Measurements from ENCODE around the gene GRAMD1A. TPM values are rescaled to one million over a fixed set of nuclear protein-coding genes. Genes with fewer than 3 reads are reported as not detected.
"Not testable (repeated sequence)": the region's sequence is repeated elsewhere in the genome, so short reads cannot be mapped to it uniquely, and the experiment has no call there.

Gene GRAMD1A
- total RNA-seq, 4 donors from 2014 or later, result 27.8 to 55.3 (median 52.1) TPM

DNA sequence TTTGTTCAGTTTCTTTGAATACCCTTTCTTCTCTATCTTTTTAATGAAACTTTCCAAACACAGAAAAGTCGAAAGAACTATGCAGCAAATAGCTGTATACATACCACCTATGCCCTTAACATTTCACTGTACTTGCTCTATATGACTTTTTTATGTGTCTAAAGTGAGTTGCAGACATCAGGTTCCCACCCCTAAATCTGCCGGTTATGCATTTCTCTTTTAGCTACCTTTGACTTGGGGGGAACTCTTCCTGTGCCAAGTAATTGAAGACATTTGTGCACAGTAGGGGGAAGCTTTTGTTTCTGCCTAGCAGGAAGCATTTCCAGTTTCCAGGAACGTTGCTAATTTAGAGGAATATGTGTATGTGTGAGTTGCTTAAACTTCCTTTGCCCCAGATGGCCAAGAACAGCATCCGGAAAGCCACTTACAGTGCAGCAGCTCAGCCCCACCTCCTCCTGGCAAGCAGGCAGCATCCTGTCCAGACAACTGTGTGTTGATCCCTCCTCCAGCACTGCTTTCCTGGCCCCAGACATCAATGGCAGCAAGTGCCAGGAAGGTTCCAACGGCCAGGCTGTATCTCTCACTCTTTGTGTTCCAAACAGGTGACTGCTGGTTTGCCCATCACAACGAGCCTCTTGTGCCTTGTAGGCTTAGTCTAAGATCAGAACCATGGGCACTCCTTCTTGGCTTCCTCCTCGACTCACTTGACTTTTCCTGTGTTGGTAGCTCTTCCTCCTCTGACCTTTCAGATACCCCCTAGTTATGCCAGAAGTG is 14.7 kb upstream of the GRAMD1A start:
- Histone ChIP-seq H3K4me1 (peaks cover 0 to 13% (median 7%) of the 10 kb centered on the region in 4 donors), H3K27ac (replicated peaks in 1 of 4) (peak overlapping the region in 2 of 4 donors; percentile 32 to 54), H3K27me3 (no peaks in the 10 kb centered on the region), H3K36me3 (no peaks in the 10 kb centered on the region), H3K4me3 (no peak overlapping the region), H3K9me3 (no peaks in the 10 kb centered on the region)
- TF ChIP-seq POLR2AphosphoS5 (IDR thresholded peaks at IDR 0.05) (peak; percentile 41 to 54), POLR2A (IDR thresholded peaks at IDR 0.05; ENCODE audit: low read depth) (no peak), EP300 (IDR thresholded peaks at IDR 0.05) (peak; percentile 71)
- no peak for DNase-seq (ENCODE audit: extremely low spot score)
- 29% methylated on average over 6 of the region's 7 CpGs for WGBS
- intact Hi-C loops (cut with DNase I), result no loop called here

DNA sequence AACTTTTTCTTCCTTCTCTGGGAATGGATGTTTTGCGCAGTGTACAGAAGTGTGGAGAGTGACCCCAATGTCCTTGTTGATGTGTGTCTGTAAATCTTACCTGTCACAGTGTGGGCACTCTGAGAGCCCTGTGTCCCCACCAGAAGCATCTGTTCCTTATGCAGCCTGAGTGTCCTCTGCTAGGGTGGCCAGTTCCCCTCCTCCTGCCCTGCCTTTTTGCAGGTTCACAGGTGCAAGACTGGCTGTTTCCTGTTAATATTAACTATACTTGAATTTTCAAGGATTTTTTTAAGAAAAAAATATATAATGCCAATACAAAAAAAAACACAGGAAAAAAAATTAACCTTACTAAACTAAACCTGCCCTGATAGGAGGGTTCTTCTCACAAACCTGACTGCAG is 12.0 kb upstream of the GRAMD1A start:
- H3K27ac ChIP-seq (replicated peaks in 1 of 4), result no peak overlapping the region
- no peak overlapping the region for H3K4me3 ChIP-seq
- no peaks in the 10 kb centered on the region for H3K9me3 ChIP-seq
- H3K4me1 ChIP-seq, result peaks cover 0 to 13% (median 7%) of the 10 kb centered on the region in 4 donors
- DNase-seq (ENCODE audit: extremely low spot score), result no peak
- no peak for TF ChIP-seq POLR2A (IDR thresholded peaks at IDR 0.05; ENCODE audit: low read depth)
- TF ChIP-seq POLR2AphosphoS5 (IDR thresholded peaks at IDR 0.05), result no peak
- TF ChIP-seq EP300 (IDR thresholded peaks at IDR 0.05), result no peak
- TF ChIP-seq, protein P1, sequence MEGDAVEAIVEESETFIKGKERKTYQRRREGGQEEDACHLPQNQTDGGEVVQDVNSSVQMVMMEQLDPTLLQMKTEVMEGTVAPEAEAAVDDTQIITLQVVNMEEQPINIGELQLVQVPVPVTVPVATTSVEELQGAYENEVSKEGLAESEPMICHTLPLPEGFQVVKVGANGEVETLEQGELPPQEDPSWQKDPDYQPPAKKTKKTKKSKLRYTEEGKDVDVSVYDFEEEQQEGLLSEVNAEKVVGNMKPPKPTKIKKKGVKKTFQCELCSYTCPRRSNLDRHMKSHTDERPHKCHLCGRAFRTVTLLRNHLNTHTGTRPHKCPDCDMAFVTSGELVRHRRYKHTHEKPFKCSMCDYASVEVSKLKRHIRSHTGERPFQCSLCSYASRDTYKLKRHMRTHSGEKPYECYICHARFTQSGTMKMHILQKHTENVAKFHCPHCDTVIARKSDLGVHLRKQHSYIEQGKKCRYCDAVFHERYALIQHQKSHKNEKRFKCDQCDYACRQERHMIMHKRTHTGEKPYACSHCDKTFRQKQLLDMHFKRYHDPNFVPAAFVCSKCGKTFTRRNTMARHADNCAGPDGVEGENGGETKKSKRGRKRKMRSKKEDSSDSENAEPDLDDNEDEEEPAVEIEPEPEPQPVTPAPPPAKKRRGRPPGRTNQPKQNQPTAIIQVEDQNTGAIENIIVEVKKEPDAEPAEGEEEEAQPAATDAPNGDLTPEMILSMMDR (IDR thresholded peaks at IDR 0.05), result no peak
- WGBS, result 94% methylated on average over 1 of the region's 1 CpG
- no peaks in the 10 kb centered on the region for H3K36me3 ChIP-seq
- intact Hi-C loops (cut with DNase I), result no loop called here
- H3K27me3 ChIP-seq, result no peaks in the 10 kb centered on the region

DNA sequence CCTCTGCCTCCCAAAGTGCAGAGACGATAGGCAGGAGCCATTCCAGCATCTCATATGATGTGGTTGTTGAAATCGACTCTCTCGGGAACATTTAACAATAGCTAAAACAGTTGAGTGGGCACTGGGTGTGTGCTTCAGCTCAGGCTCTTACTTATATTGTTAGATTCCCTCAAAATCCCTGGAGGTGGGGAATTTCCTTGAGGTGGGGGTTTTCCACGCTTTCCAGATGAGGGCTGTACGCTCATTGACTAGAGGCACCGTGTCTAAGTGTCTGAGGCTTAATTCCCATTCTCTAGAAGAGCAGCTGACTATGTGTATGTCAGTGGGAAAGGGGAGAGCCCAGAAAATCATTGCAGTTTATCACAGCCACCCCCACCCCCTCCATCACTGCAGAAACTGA is 10.8 kb upstream of the GRAMD1A start:
- Histone ChIP-seq H3K27ac (replicated peaks in 1 of 4) (no peak overlapping the region), H3K36me3 (no peaks in the 10 kb centered on the region), H3K4me3 (no peak overlapping the region), H3K4me1 (peaks cover 0 to 13% (median 8%) of the 10 kb centered on the region in 4 donors), H3K9me3 (no peaks in the 10 kb centered on the region), H3K27me3 (no peaks in the 10 kb centered on the region)
- 91% methylated on average over 6 of the region's 6 CpGs for WGBS
- DNase-seq (ENCODE audit: extremely low spot score), result no peak
- TF ChIP-seq EP300 (IDR thresholded peaks at IDR 0.05) (no peak), POLR2AphosphoS5 (IDR thresholded peaks at IDR 0.05) (no peak), POLR2A (IDR thresholded peaks at IDR 0.05; ENCODE audit: low read depth) (no peak)
- TF ChIP-seq, protein P1 (IDR thresholded peaks at IDR 0.05), result no peak
- intact Hi-C loops (cut with DNase I), result no loop called here

DNA sequence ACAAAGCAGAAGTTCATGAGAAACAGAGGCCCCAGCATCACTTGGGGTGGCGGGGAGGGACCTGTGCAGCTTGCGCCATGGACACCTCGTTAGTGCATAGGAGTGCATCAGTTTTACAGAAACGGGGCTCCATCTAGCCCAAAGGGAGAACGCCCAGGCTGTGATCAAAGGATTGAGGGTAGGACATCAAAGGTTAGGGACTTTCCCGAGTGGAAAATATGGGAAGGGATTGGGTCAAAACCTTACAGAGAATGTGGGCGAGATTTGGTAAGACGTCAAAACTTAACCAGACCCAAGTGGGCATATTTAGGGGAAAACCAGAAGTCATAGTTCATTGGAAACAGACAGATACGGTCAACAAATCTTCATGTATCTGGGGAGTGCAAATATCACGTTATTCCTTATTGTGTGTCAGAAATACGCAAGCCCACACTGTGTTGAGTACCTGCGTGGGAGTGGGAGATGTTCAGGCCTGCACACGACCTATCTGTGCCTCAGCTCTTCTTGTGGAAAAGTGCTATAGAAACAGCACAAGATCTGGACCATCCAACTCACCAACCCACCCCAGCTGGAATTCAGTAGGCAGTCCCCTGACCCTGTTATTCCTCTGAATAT is 9.4 kb upstream of the GRAMD1A start:
- TF ChIP-seq POLR2A (IDR thresholded peaks at IDR 0.05; ENCODE audit: low read depth) (no peak), EP300 (IDR thresholded peaks at IDR 0.05) (no peak), POLR2AphosphoS5 (IDR thresholded peaks at IDR 0.05) (no peak)
- TF ChIP-seq, protein P1 (IDR thresholded peaks at IDR 0.05), result no peak
- Histone ChIP-seq H3K4me1 (peaks cover 3 to 14% (median 13%) of the 10 kb centered on the region in 4 donors), H3K27ac (replicated peaks in 1 of 4) (no peak overlapping the region), H3K4me3 (no peak overlapping the region), H3K9me3 (no peaks in the 10 kb centered on the region), H3K36me3 (no peaks in the 10 kb centered on the region), H3K27me3 (no peaks in the 10 kb centered on the region)
- intact Hi-C loops (cut with DNase I), result no loop called here
- no peak for DNase-seq (ENCODE audit: extremely low spot score)
- 85% methylated on average over 13 of the region's 13 CpGs for WGBS

DNA sequence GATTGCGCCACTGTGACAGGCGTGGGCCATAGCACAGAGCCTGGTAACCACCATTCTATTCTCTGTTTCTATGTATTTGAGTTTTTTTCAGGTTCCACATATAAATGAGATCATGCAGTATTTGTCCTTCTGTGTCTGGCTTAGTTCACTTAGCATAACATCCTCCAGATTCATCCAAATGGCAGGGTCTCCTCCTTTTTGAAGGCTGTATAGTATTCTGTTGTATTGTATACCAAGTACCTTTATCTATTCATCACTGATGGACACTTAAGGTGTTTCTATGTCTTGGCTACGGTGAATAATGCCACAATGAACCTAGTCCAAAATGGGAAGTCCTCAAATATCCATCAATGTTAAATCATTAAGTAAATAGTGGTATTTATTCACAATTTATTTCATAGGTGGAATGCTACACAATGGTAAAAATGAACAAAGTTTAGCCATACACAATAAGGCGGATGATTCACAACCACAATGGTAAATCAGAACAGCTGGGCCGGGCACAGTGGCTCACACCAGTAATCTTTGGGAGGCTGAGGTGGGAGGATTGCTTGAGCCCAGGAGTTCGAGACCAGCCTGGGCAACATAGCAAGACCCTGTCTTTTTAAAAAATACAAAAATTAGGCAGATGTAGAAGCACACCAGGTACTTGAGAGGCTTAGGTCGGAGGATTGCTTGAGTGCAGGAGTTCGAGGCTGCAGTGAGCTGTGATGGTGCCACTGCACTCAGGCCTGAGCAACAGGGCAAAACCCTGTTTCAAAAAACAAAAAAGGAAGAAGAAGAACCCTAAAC is 8.4 kb upstream of the GRAMD1A start:
- Histone ChIP-seq H3K4me1 (peaks cover 0 to 17% (median 15%) of the 10 kb centered on the region in 4 donors), H3K4me3 (no peak overlapping the region), H3K9me3 (no peaks in the 10 kb centered on the region), H3K27ac (replicated peaks in 1 of 4) (no peak overlapping the region), H3K36me3 (no peaks in the 10 kb centered on the region), H3K27me3 (no peaks in the 10 kb centered on the region)
- intact Hi-C loops (cut with DNase I), result no loop called here
- WGBS, result 85% methylated on average over 8 of the region's 8 CpGs
- DNase-seq (ENCODE audit: extremely low spot score), result no peak
- TF ChIP-seq POLR2A (IDR thresholded peaks at IDR 0.05; ENCODE audit: low read depth) (no peak), POLR2AphosphoS5 (IDR thresholded peaks at IDR 0.05) (no peak), EP300 (IDR thresholded peaks at IDR 0.05) (no peak)
- TF ChIP-seq, protein P1 (IDR thresholded peaks at IDR 0.05), result no peak

DNA sequence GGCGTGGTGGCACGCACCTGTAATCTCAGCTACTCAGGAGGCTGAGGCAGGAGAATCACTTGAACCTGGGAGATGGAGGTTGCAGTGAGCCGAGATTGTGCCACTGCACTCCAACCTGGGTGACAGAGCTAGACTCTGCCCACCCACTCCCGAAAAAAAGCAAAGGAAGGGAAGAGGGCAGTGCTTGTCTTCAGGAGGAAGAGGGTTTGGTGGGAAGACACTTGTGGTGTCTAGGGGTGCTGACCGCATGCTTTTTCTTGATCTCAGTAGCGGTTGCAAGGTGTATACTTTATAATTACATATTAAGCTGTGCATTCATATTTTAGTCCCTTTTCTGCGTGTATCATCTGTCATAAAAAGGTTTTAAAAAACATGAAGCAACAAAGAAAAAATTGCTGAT is 7.5 kb upstream of the GRAMD1A start:
- 90% methylated on average over 7 of the region's 7 CpGs for WGBS
- H3K36me3 ChIP-seq; DNase-seq (ENCODE audit: extremely low spot score); H3K4me3 ChIP-seq; intact Hi-C loops (cut with DNase I); H3K27ac ChIP-seq (replicated peaks in 1 of 4); H3K9me3 ChIP-seq; H3K27me3 ChIP-seq: not testable (repeated sequence)
- H3K4me1 ChIP-seq, result peaks cover 0 to 25% (median 21%) of the 10 kb centered on the region in 4 donors
